Spleen (tissue), 11 donors: Measurements from ENCODE around the gene RTN4R. TPM values are rescaled to one million over a fixed set of nuclear protein-coding genes. Genes with fewer than 3 reads are reported as not detected.

Experiments used
- DNase-seq: peaks from one replicate; pipeline ENCODE4 v3.0.0-alpha.2; 2020
- H3K27ac ChIP-seq, 8 donors: fragments of 200-600 bp; sonication (generic) in 7 of 8; 1 replicate in 4 of 8; 2 replicates in 4 of 8; pipeline versions ENCODE4 v1.5.0 to v1.8.0; 2016 to 2021; ENCODE audit warnings: inconsistent platforms in 4 of 8, mild to moderate bottlenecking in 4 of 8, moderate library complexity in 1 of 8
- H3K27me3 ChIP-seq, 7 donors: fragments of 200-600 bp; sonication (generic) in 6 of 7; replicated peaks in 1 of 7; 1 replicate in 4 of 7; 2 replicates in 3 of 7; pipeline versions ENCODE4 v1.5.0 to v1.8.0; 2016 to 2021; ENCODE audit warnings: inconsistent platforms in 3 of 7, mild to moderate bottlenecking in 1 of 7
- H3K36me3 ChIP-seq, 6 donors: fragments of 200-600 bp; sonication (generic) in 5 of 6; 1 replicate in 4 of 6; 2 replicates in 2 of 6; pipeline versions ENCODE4 v1.5.0 to v1.8.0; 2016 to 2021; ENCODE audit warnings: inconsistent platforms in 2 of 6
- H3K4me1 ChIP-seq, 6 donors: fragments of 200-600 bp; sonication (generic) in 5 of 6; 1 replicate in 3 of 6; 2 replicates in 3 of 6; pipeline versions ENCODE4 v1.5.0 to v1.8.0; 2016 to 2021; ENCODE audit warnings: inconsistent platforms in 3 of 6
- H3K4me3 ChIP-seq, 8 donors: fragments of 200-600 bp; sonication (generic) in 7 of 8; 1 replicate in 4 of 8; 2 replicates in 4 of 8; pipeline versions ENCODE4 v1.5.0 to v1.8.0; 2016 to 2021; ENCODE audit warnings: inconsistent platforms in 4 of 8, mild to moderate bottlenecking in 4 of 8, moderate library complexity in 2 of 8
- H3K9me3 ChIP-seq, 8 donors: fragments of 200-600 bp; sonication (generic) in 7 of 8; 1 replicate in 4 of 8; 2 replicates in 4 of 8; pipeline versions ENCODE4 v1.5.0 to v1.8.0; 2016 to 2021; ENCODE audit warnings: inconsistent platforms in 4 of 8
- CTCF ChIP-seq, 11 experiments: fragments of 200-600 bp in 7 of 11; fragments of 450-650 bp in 4 of 11; sonication (generic) in 4 of 11; IDR thresholded peaks in 8 of 11; conservative IDR thresholded peaks in 3 of 11; 1 replicate in 7 of 11; 2 replicates in 4 of 11; pipeline versions ENCODE4 v1.4.0 to v1.8.0; 2016 to 2021; ENCODE audit warnings: antibody characterized with exemption in 11 of 11, inconsistent platforms in 4 of 11, mild to moderate bottlenecking in 1 of 11
- POLR2A ChIP-seq, 3 donors: fragments of 450-650 bp; IDR thresholded peaks; one replicate each; pipeline ENCODE4 v1.5.1; 2017; ENCODE audit warnings: antibody characterized with exemption in 3 of 3, mild to moderate bottlenecking in 1 of 3
- POLR2AphosphoS5 ChIP-seq, 3 donors: sonication (generic); formaldehyde crosslinking; IDR thresholded peaks; one replicate each; pipeline ENCODE4 v1.5.1; 2017; ENCODE audit warnings: antibody characterized with exemption in 3 of 3
- WGBS, 5 donors: extraction: QIAGEN DNeasy Blood & Tissue Kit in 3 of 5; methylation state at CpG; one replicate each; pipeline versions ENCODE4 v1.1.5 to v1.1.7; 2013 to 2018; 5-methylcytosine and 5-hydroxymethylcytosine counted together
- intact Hi-C: fragments of 100-400 bp; cut with DNase I; formaldehyde crosslinking; loops from one replicate; pipeline ENCODE4 v1.15.0; 2023; ENCODE audit warnings: low total_unique reads
- polyA plus RNA-seq, 3 donors: library from polyadenylated mRNA; stranded (reverse); fragments of 200-250 nt; gene quantifications; one replicate each; pipeline ENCODE4 v1.2.1, GENCODE V29; 2013
- total RNA-seq, 7 donors: library from RNA; depleted of rRNA in 3 of 7; stranded (reverse); fragments of >200 nt in 3 of 7; fragmentation: NEBNext Ultra II Directional in 4 of 7; extraction: Animal tissue kit (Norgen Biotek cat#: 25700) in 4 of 7; gene quantifications; one replicate each; pipeline versions ENCODE4 v1.1.0 to v1.2.1, GENCODE V29; 2016 to 2021
- donor health status: healthy with polysubstance abuse.
- donor health status: DM: no; HTN: no; CAD: no; lungs with moderate emphysema.
- donor health status: DM: no; HTN: no; CAD: no.
- donor health status: Bipolar disorder and iron deficiency.
- donor health status: healthy.
- donor health status: DM: no; HTN: no; CAD: no.
- donor health status: DM: yes; HTN: yes; CAD: no.

The RTN4R gene
- total and polyA plus RNA-seq, 10 donors, result 1.5 to 11.8 (median 6.1) TPM

GRCh38 chr22:20235389-20235991 is 32.6 kb downstream of the RTN4R start:
- 85 to 89% (median 87%) methylated on average over 18 to 24 of the region's 24 CpGs for WGBS, 5 donors
- TF ChIP-seq POLR2A (IDR thresholded peaks at IDR 0.05) (no peak), CTCF (IDR thresholded peaks at IDR 0.05 in 8 of 11, conservative IDR thresholded peaks at IDR 0.05 in 3 of 11) (no peak), POLR2AphosphoS5 (IDR thresholded peaks at IDR 0.05) (peak in 1 of 3 donors; percentile 9)
- H3K9me3 ChIP-seq, result no peaks in the 10 kb centered on the region
- H3K27me3 ChIP-seq, result no peaks in the 10 kb centered on the region
- H3K4me3 ChIP-seq, result no peak overlapping the region
- DNase-seq, result no peak
- peaks cover 25 to 51% (median 37%) of the 10 kb centered on the region in 6 donors for H3K4me1 ChIP-seq
- H3K27ac ChIP-seq, result no peak overlapping the region
- intact Hi-C loops, result no loop called here
- H3K36me3 ChIP-seq, result no peaks in the 10 kb centered on the region

GRCh38 chr22:20234760-20235388 is 33.2 kb downstream of the RTN4R start:
- no peaks in the 10 kb centered on the region for H3K27me3 ChIP-seq
- no peak overlapping the region for H3K4me3 ChIP-seq
- DNase-seq, result no peak
- TF ChIP-seq POLR2A (IDR thresholded peaks at IDR 0.05) (no peak), POLR2AphosphoS5 (IDR thresholded peaks at IDR 0.05) (no peak), CTCF (IDR thresholded peaks at IDR 0.05 in 8 of 11, conservative IDR thresholded peaks at IDR 0.05 in 3 of 11) (no peak)
- no peak overlapping the region for H3K27ac ChIP-seq
- 82 to 92% (median 86%) methylated on average over 21 to 23 of the region's 23 CpGs for WGBS, 5 donors
- intact Hi-C loops, result no loop called here
- H3K36me3 ChIP-seq, result no peaks in the 10 kb centered on the region
- no peaks in the 10 kb centered on the region for H3K9me3 ChIP-seq
- H3K4me1 ChIP-seq, result peaks cover 19 to 50% (median 33%) of the 10 kb centered on the region in 6 donors

GRCh38 chr22:20234314-20234682 is 33.8 kb downstream of the RTN4R start:
- Histone ChIP-seq H3K27me3 (no peaks in the 10 kb centered on the region), H3K4me3 (no peak overlapping the region), H3K9me3 (no peaks in the 10 kb centered on the region), H3K27ac (no peak overlapping the region), H3K4me1 (peaks cover 14 to 45% (median 27%) of the 10 kb centered on the region in 6 donors), H3K36me3 (no peaks in the 10 kb centered on the region)
- intact Hi-C loops, result no loop called here
- WGBS, 5 donors, result 89 to 96% (median 95%) methylated on average over 8 to 10 of the region's 10 CpGs
- TF ChIP-seq POLR2AphosphoS5 (IDR thresholded peaks at IDR 0.05) (no peak), POLR2A (IDR thresholded peaks at IDR 0.05) (no peak), CTCF (IDR thresholded peaks at IDR 0.05 in 8 of 11, conservative IDR thresholded peaks at IDR 0.05 in 3 of 11) (no peak)
- no peak for DNase-seq
